Progenitor cell of endocrine pancreas (in vitro differentiated cells): ENCODE data around the gene FXYD6. TPM values are rescaled to one million over a fixed set of nuclear protein-coding genes. Genes with fewer than 3 reads are reported as not detected.

Experiments used
- DNase-seq: peaks from one replicate; pipeline ENCODE4 v3.0.0; 2021; ENCODE audit warnings: low spot score; ENCODE audit not compliant: unreplicated experiment
- H3K27ac Mint-ChIP-seq: 2 replicates; pipeline ENCODE4 v1.8.0; 2021; ENCODE audit warnings: mild to moderate bottlenecking, moderate library complexity, mixed read lengths
- H3K27me3 Mint-ChIP-seq: 2 replicates; pipeline ENCODE4 v1.8.0; 2021; ENCODE audit warnings: mixed read lengths
- H3K36me3 Mint-ChIP-seq: 2 replicates; pipeline ENCODE4 v1.8.0; 2022; ENCODE audit warnings: mixed read lengths; ENCODE audit not compliant: insufficient read depth
- H3K4me1 Mint-ChIP-seq: 2 replicates; pipeline ENCODE4 v1.8.0; 2021; ENCODE audit warnings: low read depth, mixed read lengths
- H3K4me3 Mint-ChIP-seq: 2 replicates; pipeline ENCODE4 v1.8.0; 2021; ENCODE audit warnings: low read depth, mild to moderate bottlenecking, moderate library complexity, mixed read lengths
- H3K9me3 Mint-ChIP-seq: 2 replicates; pipeline ENCODE4 v1.8.0; 2021; ENCODE audit warnings: low read depth, mixed read lengths
- total RNA-seq: library from RNA; stranded (reverse); gene quantifications from 2 replicates; pipeline ENCODE4 v1.2.1, GENCODE V29; 2021
- TF ChIP-seq, protein P1 (sequence below): fragments of 200-600 bp; sonication (generic); IDR thresholded peaks from one replicate; pipeline ENCODE4 v1.5.0; 2021; ENCODE audit warnings: antibody characterized with exemption, mild to moderate bottlenecking; ENCODE audit not compliant: unreplicated experiment

FXYD6 gene
- total RNA-seq, 1 donor from 2014 or later: 28.5 TPM

DNA sequence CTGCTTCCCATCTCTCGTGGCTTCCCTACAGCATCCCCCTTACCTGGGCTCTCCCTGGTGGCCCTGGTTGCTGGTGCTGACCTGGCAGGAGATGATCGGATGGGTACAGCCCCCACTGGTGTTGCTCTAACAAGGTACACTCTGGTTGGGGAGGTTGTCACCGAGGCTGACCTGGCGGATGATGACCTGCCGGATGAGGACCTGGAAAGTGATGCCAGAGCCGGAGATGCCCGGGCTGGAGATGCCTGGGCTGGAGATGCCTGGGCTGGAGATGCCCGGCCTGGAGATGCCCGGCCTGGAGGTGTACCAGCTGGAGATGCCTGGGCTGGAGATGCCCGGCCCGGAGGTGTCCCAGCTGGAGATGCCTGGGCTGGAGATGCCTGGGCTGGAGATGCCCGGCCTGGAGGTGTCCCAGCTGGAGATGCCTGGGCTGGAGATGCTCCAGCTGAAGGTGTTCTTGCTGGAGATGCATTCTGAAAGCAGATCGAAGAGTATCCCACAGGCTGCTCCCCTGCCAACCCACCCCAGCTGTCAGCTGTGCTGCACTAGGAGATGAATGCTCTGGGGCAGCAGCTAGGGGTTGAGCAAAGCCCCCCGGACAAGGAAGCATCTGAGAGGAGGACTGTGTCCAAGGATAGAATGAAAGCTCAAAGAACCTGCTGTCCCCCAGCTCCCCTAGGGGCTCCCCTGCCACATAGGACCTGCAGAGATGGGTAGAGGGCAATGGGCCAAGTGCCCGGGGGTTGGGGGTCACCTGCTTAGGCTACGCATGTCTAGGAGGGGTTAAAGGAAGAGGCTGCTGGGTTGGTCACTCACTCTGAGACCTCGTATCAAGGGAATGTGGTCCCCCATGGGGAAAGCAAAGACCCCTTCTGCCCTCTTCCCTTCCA, 42.2 kb upstream of the FXYD6 start:
- Mint-ChIP-seq H3K4me3 (no peak overlapping the region), H3K27me3 (peaks cover 13% of the 10 kb centered on the region), H3K9me3 (no peaks in the 10 kb centered on the region), H3K4me1 (no peaks in the 10 kb centered on the region), H3K27ac (no peak overlapping the region), H3K36me3 (no peaks in the 10 kb centered on the region)
- TF ChIP-seq, protein P1, sequence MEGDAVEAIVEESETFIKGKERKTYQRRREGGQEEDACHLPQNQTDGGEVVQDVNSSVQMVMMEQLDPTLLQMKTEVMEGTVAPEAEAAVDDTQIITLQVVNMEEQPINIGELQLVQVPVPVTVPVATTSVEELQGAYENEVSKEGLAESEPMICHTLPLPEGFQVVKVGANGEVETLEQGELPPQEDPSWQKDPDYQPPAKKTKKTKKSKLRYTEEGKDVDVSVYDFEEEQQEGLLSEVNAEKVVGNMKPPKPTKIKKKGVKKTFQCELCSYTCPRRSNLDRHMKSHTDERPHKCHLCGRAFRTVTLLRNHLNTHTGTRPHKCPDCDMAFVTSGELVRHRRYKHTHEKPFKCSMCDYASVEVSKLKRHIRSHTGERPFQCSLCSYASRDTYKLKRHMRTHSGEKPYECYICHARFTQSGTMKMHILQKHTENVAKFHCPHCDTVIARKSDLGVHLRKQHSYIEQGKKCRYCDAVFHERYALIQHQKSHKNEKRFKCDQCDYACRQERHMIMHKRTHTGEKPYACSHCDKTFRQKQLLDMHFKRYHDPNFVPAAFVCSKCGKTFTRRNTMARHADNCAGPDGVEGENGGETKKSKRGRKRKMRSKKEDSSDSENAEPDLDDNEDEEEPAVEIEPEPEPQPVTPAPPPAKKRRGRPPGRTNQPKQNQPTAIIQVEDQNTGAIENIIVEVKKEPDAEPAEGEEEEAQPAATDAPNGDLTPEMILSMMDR: no peak
- DNase-seq: no peak

DNA sequence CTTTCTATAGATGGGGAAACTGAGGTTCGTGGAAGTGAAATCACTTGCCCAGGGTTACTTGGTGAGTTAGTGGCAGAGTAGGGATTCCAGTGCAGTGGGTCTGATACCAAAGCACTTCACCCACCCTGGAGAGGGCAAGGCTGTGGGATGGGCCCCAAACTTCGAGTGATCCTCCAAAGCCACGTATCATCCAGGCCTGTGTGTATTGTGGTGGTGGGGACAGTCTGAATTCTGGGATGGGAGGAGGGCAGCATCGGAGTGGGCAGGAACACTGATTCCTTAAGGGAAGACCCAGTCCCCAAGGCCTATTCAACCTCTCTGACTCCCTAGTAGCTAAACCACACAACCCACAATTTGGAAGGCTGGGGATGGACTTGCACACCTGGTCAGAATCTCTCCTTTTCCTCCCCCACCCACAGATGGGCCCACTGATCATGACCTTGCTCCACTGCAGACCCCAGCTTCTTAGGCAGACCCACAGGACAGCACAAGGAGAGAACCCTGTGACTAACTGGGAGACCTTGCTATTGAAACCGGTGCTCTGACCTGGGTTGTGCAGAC, 41.2 kb upstream of the FXYD6 start:
- TF ChIP-seq, protein P1: no peak
- H3K27ac Mint-ChIP-seq: no peak overlapping the region
- H3K9me3 Mint-ChIP-seq: no peaks in the 10 kb centered on the region

DNA sequence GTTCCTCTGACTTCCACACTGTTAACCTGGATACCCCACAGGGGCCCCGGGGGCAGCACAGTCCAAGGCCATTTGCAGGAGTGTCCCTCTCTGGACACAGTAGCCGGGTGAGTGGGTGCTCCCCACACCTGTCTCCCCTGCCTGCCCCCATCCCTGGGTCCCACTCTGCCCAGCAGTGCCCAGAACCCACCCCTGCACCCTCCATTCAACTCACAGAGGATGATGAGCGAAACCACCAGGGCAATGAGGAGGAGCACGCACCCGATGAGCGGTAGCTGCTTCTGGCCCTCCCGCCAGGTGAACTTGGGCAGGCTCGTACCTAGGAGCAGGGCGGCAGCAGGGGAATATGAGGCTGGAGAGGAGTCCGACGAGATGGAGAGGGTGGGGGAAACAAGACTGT, 40.5 kb upstream of the FXYD6 start:
- no peak overlapping the region for H3K4me3 Mint-ChIP-seq
- DNase-seq: no peak
- TF ChIP-seq, protein P1: no peak
- H3K27ac Mint-ChIP-seq: no peak overlapping the region
- H3K36me3 Mint-ChIP-seq: no peaks in the 10 kb centered on the region
- H3K4me1 Mint-ChIP-seq: no peaks in the 10 kb centered on the region
- peaks cover 16% of the 10 kb centered on the region for H3K27me3 Mint-ChIP-seq
- no peaks in the 10 kb centered on the region for H3K9me3 Mint-ChIP-seq

More for the DNA sequence above, 41.2 kb upstream of the FXYD6 start:
- no peak overlapping the region for H3K4me3 Mint-ChIP-seq
- no peak for DNase-seq
- H3K36me3 Mint-ChIP-seq: no peaks in the 10 kb centered on the region
- peaks cover 13% of the 10 kb centered on the region for H3K27me3 Mint-ChIP-seq
- no peaks in the 10 kb centered on the region for H3K4me1 Mint-ChIP-seq

DNA sequence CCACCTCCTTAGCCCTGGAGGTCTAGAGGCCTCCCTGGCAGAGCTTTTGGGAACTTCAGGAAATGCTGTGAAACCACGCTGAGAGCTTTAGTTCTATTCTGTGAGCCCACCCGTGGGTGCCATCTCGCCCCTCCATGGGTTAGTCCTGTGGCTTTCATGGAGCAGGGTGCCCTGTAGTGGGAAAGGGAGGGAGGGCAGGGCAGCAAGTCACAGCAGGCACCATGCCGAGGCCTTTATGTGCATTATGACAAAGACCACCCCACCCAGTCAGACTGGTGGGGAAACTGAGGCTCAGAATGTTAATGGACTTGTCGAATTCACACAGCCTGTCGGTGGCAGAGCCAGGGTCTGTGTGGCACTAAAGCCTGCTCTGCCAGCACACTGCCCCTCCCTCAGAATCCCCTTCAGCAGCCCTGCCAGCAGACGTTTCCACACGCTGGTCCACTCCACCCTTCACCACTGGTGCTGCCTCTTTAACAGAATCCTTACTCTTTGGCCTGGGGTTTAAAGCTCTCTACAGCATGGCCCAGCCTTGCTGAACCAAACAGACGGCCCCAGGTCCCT, 39.3 kb upstream of the FXYD6 start:
- Mint-ChIP-seq H3K9me3 (no peaks in the 10 kb centered on the region), H3K4me1 (no peaks in the 10 kb centered on the region), H3K27me3 (peaks cover 16% of the 10 kb centered on the region), H3K36me3 (no peaks in the 10 kb centered on the region), H3K27ac (no peak overlapping the region), H3K4me3 (no peak overlapping the region)
- TF ChIP-seq, protein P1: no peak
- no peak for DNase-seq

DNA sequence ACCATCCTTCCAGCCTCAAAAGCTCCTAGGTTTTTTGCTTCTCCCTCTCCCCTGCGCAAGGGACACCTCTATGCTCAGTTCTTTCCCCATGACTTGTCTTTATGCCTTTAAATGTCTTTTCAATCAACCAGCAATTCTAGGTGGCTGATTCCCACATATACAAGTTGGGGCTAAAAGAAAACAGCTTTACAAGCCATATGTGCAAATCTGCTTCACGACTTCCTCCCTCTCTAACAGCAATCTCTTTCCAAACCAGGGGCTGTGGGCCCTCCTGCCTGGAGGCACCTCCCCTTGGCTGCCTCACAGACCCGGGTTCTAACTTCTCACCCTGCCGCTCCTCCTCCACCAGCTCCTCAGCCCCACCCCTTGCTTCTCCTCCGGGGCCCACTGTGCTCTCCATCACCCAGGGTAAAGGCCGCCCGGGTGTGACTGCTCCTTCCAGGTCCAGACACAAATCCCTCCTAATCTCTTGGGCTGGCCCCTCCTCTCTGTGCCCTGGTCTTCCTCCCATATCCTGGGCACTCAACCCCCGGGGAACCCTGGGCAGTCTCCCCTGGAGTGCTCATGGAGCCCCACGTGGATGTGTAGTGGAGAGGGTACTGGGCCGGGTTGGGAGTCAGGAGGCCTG, 38.6 kb upstream of the FXYD6 start:
- DNase-seq: no peak
- no peaks in the 10 kb centered on the region for H3K36me3 Mint-ChIP-seq
- TF ChIP-seq, protein P1: no peak
- no peaks in the 10 kb centered on the region for H3K9me3 Mint-ChIP-seq
- peaks cover 16% of the 10 kb centered on the region for H3K27me3 Mint-ChIP-seq
- H3K4me1 Mint-ChIP-seq: no peaks in the 10 kb centered on the region
- H3K27ac Mint-ChIP-seq: no peak overlapping the region
- no peak overlapping the region for H3K4me3 Mint-ChIP-seq
